Keratinocyte (primary cell): ENCODE results near the gene LRIG1. TPM values are rescaled to one million over a fixed set of nuclear protein-coding genes. Genes with fewer than 3 reads are reported as not detected.

Experiments
- DNase-seq: peaks from one replicate; pipeline ENCODE4 v3.0.0-alpha.2; 2011; ENCODE audit warnings: low read depth, missing footprints, low spot score
- FAIRE-seq: peaks from 2 replicates; lab custom pipeline; 2011; peaks lifted over from hg19 to GRCh38; lab: Jason Lieb, UNC
- H2AFZ ChIP-seq: 2 replicates; pipeline ENCODE4 v1.6.0; 2012; ENCODE audit warnings: low read length, control low read depth, inconsistent platforms; ENCODE audit not compliant: control insufficient read depth
- H3K27ac ChIP-seq: 2 replicates; pipeline ENCODE4 v1.5.1; 2011; ENCODE audit warnings: low read length; ENCODE audit not compliant: control insufficient read depth, insufficient read depth
- H3K27me3 ChIP-seq: 3 replicates; pipeline ENCODE4 v1.6.0; 2011; ENCODE audit warnings: low read length; ENCODE audit not compliant: control insufficient read depth, insufficient read depth; ENCODE audit errors: extremely low read depth
- H3K36me3 ChIP-seq, 2 experiments: 2 replicates in 1 of 2; 3 replicates in 1 of 2; pipeline ENCODE4 v1.5.1; 2011; ENCODE audit warnings: low read length in 2 of 2, mild to moderate bottlenecking in 1 of 2; ENCODE audit not compliant: control insufficient read depth in 2 of 2, insufficient read depth in 2 of 2; ENCODE audit errors: extremely low read depth in 1 of 2
- H3K4me1 ChIP-seq: 3 replicates; pipeline ENCODE4 v1.5.1; 2011; ENCODE audit warnings: low read length; ENCODE audit not compliant: control insufficient read depth, insufficient read depth; ENCODE audit errors: extremely low read depth
- H3K4me2 ChIP-seq: 3 replicates; pipeline ENCODE4 v1.6.0; 2011; ENCODE audit warnings: low read depth, low read length; ENCODE audit not compliant: control insufficient read depth, insufficient read depth; ENCODE audit errors: extremely low read depth
- H3K4me3 ChIP-seq, 3 experiments: fragments of 200-600 bp in 1 of 3; sonication (generic) in 1 of 3; 2 replicates in 2 of 3; 3 replicates in 1 of 3; pipeline ENCODE4 v1.5.1; 2011 to 2016; ENCODE audit warnings: low read length in 3 of 3, mild to moderate bottlenecking in 3 of 3, control low read depth in 2 of 3, inconsistent platforms in 1 of 3, low read depth in 1 of 3, mixed read lengths in 1 of 3, mixed run types in 1 of 3, moderate library complexity in 1 of 3; ENCODE audit not compliant: control insufficient read depth in 2 of 3, insufficient read depth in 2 of 3; ENCODE audit errors: extremely low read depth in 1 of 3
- H3K79me2 ChIP-seq: 2 replicates; pipeline ENCODE4 v1.6.0; 2012; ENCODE audit warnings: low read length; ENCODE audit not compliant: control insufficient read depth, insufficient read depth
- H3K9ac ChIP-seq: 3 replicates; pipeline ENCODE4 v1.6.0; 2011; ENCODE audit warnings: low read length; ENCODE audit not compliant: control insufficient read depth, insufficient read depth; ENCODE audit errors: extremely low read depth
- H3K9me1 ChIP-seq: 3 replicates; pipeline ENCODE4 v1.6.0; 2011; ENCODE audit warnings: low read length; ENCODE audit not compliant: control insufficient read depth, insufficient read depth; ENCODE audit errors: extremely low read depth
- H3K9me3 ChIP-seq: 2 replicates; pipeline ENCODE4 v1.5.1; 2012; ENCODE audit warnings: low read depth, low read length; ENCODE audit not compliant: control insufficient read depth
- H4K20me1 ChIP-seq: 3 replicates; pipeline ENCODE4 v1.6.0; 2011; ENCODE audit warnings: low read length; ENCODE audit not compliant: control insufficient read depth, insufficient read depth; ENCODE audit errors: extremely low read depth
- EZH2 ChIP-seq: IDR thresholded peaks from one replicate; pipeline ENCODE4 v1.6.1; 2012; ENCODE audit warnings: inconsistent platforms, mild to moderate bottlenecking, low read length, moderate library complexity
- dilution Hi-C: fragments of 300-500 bp; cut with MboI; formaldehyde crosslinking; loops from one replicate; pipeline ENCODE4 v1.7.0; 2020; ENCODE audit warnings: low sequenced_read_pairs; ENCODE audit not compliant: extremely low pct_ligation_motif_present
- polyA plus RNA-seq, 5 experiments: library from polyadenylated mRNA; depleted of rRNA in 3 of 5; stranded (reverse) in 3 of 5; stranded (forward) in 1 of 5; unstranded in 1 of 5; fragments of >200 nt; gene quantifications; 1 replicate in 1 of 5; 2 replicates in 3 of 5; 3 replicates in 1 of 5; pipeline versions ENCODE4 v1.2.1 to v1.2.3, GENCODE V29; 2011 to 2012; ENCODE audit warnings: missing spikeins in 2 of 5, low read depth in 1 of 5, low replicate concordance in 1 of 5
- TF ChIP-seq, protein P1 (sequence below), 3 experiments: IDR thresholded peaks in 1 of 3; conservative IDR thresholded peaks in 1 of 3; optimal IDR thresholded peaks in 1 of 3; 2 replicates in 2 of 3; 3 replicates in 1 of 3; pipeline versions ENCODE3 to v1.5.1; 2011; ENCODE audit warnings: low read length in 3 of 3, mild to moderate bottlenecking in 3 of 3, moderate library complexity in 2 of 3, control low read depth in 1 of 3, inconsistent platforms in 1 of 3; ENCODE audit not compliant: insufficient read depth in 2 of 3; ENCODE audit errors: extremely low read depth in 1 of 3

Gene LRIG1
- polyA plus RNA-seq, 1 donor (not counting 4 experiments of a cell fraction or from before 2014, with no cell fraction given): 17.2 TPM

DNA sequence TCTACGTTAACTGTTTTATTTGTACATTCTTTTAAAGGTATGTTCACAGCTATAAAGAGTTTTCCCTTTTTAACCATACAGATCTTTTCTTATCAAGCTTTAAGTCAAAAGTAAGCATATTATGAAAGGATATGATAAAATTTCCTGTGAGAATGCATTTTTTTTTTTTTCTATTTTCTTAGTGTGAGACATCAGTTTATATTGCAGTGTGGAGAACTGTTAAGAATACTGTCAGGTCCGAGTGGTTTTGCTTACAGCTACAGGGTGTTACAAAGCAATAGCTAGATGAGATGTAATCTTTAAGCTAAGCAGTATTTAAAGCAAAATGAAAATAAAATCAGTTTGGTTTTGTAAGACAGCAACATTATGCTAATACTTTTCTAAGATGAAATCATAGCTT, 146.8 kb downstream of the LRIG1 start:
- H4K20me1 ChIP-seq: no peaks in the 10 kb centered on the region
- no peaks in the 10 kb centered on the region for H3K36me3 ChIP-seq
- no peak overlapping the region for H3K9ac ChIP-seq
- no peak for DNase-seq
- H3K4me3 ChIP-seq: no peak overlapping the region
- dilution Hi-C loops: no loop called here
- H3K9me3 ChIP-seq: no peaks in the 10 kb centered on the region
- FAIRE-seq: no peak
- no peaks in the 10 kb centered on the region for H3K9me1 ChIP-seq
- H3K27me3 ChIP-seq: no peaks in the 10 kb centered on the region
- no peak overlapping the region for H3K4me2 ChIP-seq
- no peaks in the 10 kb centered on the region for H3K79me2 ChIP-seq
- H3K4me1 ChIP-seq: no peaks in the 10 kb centered on the region
- TF ChIP-seq EZH2: no peak
- TF ChIP-seq, protein P1, sequence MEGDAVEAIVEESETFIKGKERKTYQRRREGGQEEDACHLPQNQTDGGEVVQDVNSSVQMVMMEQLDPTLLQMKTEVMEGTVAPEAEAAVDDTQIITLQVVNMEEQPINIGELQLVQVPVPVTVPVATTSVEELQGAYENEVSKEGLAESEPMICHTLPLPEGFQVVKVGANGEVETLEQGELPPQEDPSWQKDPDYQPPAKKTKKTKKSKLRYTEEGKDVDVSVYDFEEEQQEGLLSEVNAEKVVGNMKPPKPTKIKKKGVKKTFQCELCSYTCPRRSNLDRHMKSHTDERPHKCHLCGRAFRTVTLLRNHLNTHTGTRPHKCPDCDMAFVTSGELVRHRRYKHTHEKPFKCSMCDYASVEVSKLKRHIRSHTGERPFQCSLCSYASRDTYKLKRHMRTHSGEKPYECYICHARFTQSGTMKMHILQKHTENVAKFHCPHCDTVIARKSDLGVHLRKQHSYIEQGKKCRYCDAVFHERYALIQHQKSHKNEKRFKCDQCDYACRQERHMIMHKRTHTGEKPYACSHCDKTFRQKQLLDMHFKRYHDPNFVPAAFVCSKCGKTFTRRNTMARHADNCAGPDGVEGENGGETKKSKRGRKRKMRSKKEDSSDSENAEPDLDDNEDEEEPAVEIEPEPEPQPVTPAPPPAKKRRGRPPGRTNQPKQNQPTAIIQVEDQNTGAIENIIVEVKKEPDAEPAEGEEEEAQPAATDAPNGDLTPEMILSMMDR (optimal IDR thresholded peaks at IDR 0.05 in 1 of 3, IDR thresholded peaks at IDR 0.05 in 1 of 3, conservative IDR thresholded peaks at IDR 0.05 in 1 of 3; ENCODE audit: extremely low read depth in 1 of 3, insufficient read depth in 2 of 3, low read length in 3 of 3): no peak
- H2AFZ ChIP-seq: no peak overlapping the region
- no peak overlapping the region for H3K27ac ChIP-seq

DNA sequence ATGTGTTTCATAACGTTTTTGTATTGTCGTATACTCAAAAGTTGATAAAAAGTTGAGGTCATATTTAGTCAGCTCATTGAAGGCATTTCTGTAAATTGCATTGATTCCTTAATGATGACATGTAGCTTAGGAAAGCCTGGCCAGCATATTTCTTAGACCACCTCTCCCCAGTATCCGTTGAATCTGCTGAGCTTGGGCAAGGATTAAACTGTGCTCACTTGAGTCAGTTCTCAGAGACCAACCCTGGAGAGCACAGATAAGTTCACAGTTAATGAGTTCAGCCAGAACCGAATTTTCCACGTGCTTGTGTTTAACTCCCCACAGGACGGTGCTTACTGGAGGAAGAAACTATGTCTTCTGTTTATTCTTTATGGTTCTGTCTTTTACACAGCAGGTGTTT, 147.3 kb downstream of the LRIG1 start:
- Histone ChIP-seq H3K79me2 (no peaks in the 10 kb centered on the region), H3K27me3 (no peaks in the 10 kb centered on the region), H4K20me1 (no peaks in the 10 kb centered on the region), H3K9ac (no peak overlapping the region), H3K27ac (no peak overlapping the region), H3K4me3 (no peak overlapping the region), H2AFZ (no peak overlapping the region), H3K4me2 (no peak overlapping the region), H3K9me1 (no peaks in the 10 kb centered on the region), H3K9me3 (no peaks in the 10 kb centered on the region), H3K4me1 (no peaks in the 10 kb centered on the region), H3K36me3 (no peaks in the 10 kb centered on the region)
- dilution Hi-C loops: no loop called here
- DNase-seq: no peak
- TF ChIP-seq, protein P1 (optimal IDR thresholded peaks at IDR 0.05 in 1 of 3, IDR thresholded peaks at IDR 0.05 in 1 of 3, conservative IDR thresholded peaks at IDR 0.05 in 1 of 3; ENCODE audit: extremely low read depth in 1 of 3, insufficient read depth in 2 of 3, low read length in 3 of 3): no peak
- TF ChIP-seq EZH2: no peak
- no peak for FAIRE-seq
